GM06990 (cell line): ENCODE results near the gene C5orf47.

Experiments
- DNase-seq: peaks from one replicate; pipeline ENCODE4 v3.0.0-alpha.2; 2011; ENCODE audit not compliant: insufficient read length; ENCODE audit errors: extremely low read depth
- H3K27me3 ChIP-seq: replicated peaks from 2 replicates; pipeline ENCODE4 v1.6.0; 2011; ENCODE audit warnings: low read length; ENCODE audit not compliant: control insufficient read depth, insufficient read depth
- H3K36me3 ChIP-seq: 2 replicates; pipeline ENCODE4 v1.5.1; 2011; ENCODE audit warnings: low read length; ENCODE audit not compliant: control insufficient read depth, insufficient read depth
- H3K4me3 ChIP-seq: replicated peaks from 2 replicates; pipeline ENCODE4 v1.5.1; 2011; ENCODE audit warnings: low read depth, mild to moderate bottlenecking, control low read depth, low read length
- TF ChIP-seq, protein P1 (sequence below): IDR thresholded peaks from 2 replicates; pipeline ENCODE4 v1.5.1; 2011; ENCODE audit warnings: low read length, control low read depth, mild to moderate bottlenecking, inconsistent platforms; ENCODE audit not compliant: insufficient read depth, poor library complexity, severe bottlenecking

The C5orf47 gene

DNA sequence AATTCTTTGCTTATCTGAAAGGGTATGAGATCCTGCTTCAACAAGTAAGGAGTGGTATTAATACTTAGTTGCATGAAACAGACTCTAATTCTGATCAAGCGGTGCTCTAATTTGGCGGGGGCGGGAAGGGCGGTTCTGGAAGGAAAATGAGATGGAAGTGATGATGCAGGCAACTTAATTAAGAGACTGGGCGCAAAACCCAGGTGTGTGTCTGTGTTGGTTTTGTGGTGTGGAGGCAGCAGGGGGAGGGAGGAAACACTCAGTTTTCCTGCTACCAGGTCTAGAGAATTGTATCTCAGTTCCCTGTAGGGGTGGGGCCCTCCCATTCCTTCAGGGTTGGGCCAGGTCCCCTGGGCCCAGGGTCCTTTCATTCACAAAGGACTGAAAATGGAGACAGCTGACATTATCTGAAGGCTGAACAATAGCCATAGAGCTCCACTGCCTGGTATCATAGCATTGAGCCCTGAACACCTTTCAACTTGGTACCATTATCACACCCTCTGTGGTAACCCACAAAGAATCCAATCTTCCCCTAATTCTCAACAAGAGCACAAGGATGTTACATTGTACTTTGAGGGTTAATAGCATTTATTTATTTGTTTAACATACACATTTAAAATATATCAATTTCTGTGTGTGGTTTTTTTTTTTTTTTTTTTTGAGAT is 17.2 kb upstream of the C5orf47 start:
- no peak for DNase-seq
- no peak overlapping the region for H3K4me3 ChIP-seq
- no peaks in the 10 kb centered on the region for H3K36me3 ChIP-seq
- H3K27me3 ChIP-seq: no peaks in the 10 kb centered on the region
- TF ChIP-seq, protein P1, sequence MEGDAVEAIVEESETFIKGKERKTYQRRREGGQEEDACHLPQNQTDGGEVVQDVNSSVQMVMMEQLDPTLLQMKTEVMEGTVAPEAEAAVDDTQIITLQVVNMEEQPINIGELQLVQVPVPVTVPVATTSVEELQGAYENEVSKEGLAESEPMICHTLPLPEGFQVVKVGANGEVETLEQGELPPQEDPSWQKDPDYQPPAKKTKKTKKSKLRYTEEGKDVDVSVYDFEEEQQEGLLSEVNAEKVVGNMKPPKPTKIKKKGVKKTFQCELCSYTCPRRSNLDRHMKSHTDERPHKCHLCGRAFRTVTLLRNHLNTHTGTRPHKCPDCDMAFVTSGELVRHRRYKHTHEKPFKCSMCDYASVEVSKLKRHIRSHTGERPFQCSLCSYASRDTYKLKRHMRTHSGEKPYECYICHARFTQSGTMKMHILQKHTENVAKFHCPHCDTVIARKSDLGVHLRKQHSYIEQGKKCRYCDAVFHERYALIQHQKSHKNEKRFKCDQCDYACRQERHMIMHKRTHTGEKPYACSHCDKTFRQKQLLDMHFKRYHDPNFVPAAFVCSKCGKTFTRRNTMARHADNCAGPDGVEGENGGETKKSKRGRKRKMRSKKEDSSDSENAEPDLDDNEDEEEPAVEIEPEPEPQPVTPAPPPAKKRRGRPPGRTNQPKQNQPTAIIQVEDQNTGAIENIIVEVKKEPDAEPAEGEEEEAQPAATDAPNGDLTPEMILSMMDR: no peak

DNA sequence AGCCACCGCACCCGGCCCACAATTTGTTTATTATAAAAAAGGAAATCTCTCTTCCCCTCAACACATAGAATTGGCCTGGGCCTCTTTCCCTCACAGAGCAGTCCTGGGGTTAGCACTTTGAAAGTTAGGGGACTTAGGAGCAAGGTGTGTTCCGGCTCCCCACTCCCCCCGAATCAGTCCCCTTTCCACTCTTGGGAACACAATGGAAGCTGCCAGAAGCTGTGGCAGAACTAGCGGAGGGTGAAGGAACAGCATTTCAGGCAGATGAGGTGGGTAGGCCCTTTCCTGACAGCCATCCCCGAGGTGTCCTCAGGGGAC is 16.4 kb upstream of the C5orf47 start:
- Histone ChIP-seq H3K4me3 (no peak overlapping the region), H3K36me3 (no peaks in the 10 kb centered on the region), H3K27me3 (no peaks in the 10 kb centered on the region)
- no peak for DNase-seq
- TF ChIP-seq, protein P1: no peak

DNA sequence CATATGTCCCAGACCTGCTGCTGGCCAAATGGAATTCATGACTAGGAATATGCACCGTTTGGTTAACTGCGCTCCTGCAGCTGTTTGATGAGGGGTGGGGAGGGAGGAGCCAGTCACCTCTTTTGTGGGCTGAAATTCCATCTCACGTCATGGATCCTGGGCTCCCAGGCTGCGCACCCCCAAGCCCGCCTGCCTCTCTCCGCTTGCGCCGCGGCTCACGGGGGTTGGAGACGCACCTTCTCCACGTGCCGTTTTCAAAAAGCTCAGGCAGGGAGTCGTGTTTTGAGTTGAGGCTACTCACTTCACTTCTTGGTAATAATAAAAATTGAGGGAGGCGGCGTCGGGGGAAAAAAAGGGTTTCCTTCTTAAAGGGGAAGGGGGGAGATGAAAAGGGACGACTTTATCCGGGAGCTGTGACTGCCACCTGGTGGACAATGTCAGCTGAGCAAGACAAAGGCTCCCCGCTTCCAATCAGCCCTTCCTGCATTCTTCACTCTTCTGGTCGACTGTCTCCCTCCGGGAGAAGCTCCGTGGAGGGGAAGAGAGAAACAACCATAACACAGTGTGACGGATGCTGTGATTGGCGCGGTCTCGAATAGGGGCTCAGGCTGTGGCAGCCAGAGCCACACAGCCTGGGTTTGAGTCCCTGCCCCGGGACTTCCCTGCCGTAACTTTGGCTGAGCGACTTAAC is 15.9 kb upstream of the C5orf47 start:
- peak; percentile 73 for DNase-seq
- TF ChIP-seq, protein P1: peak; percentile 77
- Histone ChIP-seq H3K27me3 (no peaks in the 10 kb centered on the region), H3K4me3 (peak overlapping the region; percentile 48), H3K36me3 (no peaks in the 10 kb centered on the region)

DNA sequence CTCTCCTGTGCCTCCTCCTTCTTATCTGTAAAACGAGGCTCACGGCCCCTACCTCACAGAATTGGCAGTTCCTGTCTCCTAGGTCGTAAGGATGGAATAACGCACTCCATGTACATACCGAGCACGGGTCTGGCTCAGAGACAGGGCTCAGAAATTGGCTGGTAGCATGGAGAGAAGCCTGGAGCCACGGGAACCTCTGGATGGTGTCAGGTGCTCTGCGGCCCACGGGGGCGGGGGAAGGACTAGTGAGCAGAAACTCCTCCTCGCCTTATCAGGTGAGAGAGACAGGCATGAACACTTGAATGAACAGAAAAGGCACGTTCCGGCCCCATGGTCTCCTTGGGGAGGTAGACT is 15.4 kb upstream of the C5orf47 start:
- DNase-seq: no peak
- TF ChIP-seq, protein P1: no peak

DNA sequence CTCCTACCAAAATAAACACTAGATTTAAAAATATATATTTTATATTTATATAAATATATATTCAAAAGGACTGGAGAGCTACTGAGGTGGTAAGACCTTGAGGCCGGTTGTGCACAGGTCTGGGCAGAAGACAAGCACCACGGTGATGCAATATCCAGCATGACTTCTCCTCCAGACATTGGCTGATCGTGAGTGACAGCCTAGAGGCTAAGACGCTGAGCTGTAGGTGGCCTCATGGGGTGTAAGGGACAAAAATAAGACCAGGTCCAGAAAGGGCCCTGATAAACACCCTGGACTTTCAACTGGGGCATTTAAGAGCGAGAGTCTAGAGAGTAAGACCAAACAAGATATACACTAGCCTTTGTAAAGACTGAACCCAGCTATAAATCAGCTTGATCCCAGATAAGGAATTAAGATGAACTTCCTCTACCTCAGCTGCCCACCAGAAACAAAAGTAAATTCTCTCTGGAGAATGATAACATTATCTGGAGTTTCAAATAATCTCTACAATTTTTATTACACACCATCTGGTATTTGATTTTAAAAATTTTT is 14.2 kb upstream of the C5orf47 start:
- no peaks in the 10 kb centered on the region for H3K27me3 ChIP-seq
- no peaks in the 10 kb centered on the region for H3K36me3 ChIP-seq
- H3K4me3 ChIP-seq: no peak overlapping the region
- DNase-seq: no peak
- TF ChIP-seq, protein P1: no peak

More for the DNA sequence above, 15.4 kb upstream of the C5orf47 start:
- H3K36me3 ChIP-seq: no peaks in the 10 kb centered on the region
- peak overlapping the region; percentile 48 for H3K4me3 ChIP-seq
- H3K27me3 ChIP-seq: no peaks in the 10 kb centered on the region
